ENCODE measurements around the gene TBX15.

The TBX15 gene

DNA sequence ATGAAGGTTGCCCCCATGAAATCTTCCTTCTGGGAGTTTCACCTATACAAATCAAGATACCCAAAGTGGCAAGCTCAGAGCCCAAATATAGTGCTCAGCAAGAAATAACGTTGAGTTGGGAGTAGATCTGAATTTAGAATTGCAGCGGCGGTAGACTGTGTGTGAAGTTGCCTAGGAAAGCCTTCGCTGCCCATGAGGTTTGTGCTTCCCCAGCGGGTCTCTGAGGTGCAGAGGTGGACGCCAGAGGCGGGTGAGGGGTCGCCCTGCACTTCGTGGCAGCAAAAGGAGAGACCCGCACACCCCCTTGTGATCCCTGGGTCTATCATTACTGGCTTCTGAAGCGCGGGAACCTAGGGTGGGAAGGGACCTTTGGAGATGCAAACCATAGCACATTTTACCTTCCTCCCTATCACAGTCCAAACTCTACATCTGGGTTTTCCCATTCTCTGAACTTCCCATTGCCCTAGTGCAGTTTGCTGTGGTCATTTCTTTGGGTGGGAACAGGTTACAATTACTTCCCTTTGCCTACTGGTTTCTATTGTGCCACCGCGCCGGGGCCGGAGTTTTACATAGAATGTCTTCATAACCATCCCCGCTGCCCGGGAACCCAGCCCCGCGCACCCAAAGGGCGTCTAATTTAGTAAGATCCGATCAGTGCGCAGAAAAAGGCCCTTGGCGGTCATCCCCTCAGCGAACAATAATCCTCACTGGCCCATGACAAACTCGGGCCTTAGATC lies 5.2 kb downstream of the TBX15 start:
- H3K36me3 ChIP-seq, result no peaks in the 10 kb centered on the region
- no peak overlapping the region for H3K4me3 ChIP-seq (ENCODE audit: low read depth in 1 of 2, low read length in 1 of 2)
- H3K27ac ChIP-seq, result no peak overlapping the region
- H3K9me3 ChIP-seq, result no peaks in the 10 kb centered on the region
- H3K4me1 ChIP-seq (ENCODE audit: control insufficient read depth in 1 of 2, insufficient read depth in 1 of 2, low read depth in 1 of 2, low read length in 1 of 2), result peaks cover 0 to 15% of the 10 kb centered on the region in 2 experiments
- TF ChIP-seq, protein P1, sequence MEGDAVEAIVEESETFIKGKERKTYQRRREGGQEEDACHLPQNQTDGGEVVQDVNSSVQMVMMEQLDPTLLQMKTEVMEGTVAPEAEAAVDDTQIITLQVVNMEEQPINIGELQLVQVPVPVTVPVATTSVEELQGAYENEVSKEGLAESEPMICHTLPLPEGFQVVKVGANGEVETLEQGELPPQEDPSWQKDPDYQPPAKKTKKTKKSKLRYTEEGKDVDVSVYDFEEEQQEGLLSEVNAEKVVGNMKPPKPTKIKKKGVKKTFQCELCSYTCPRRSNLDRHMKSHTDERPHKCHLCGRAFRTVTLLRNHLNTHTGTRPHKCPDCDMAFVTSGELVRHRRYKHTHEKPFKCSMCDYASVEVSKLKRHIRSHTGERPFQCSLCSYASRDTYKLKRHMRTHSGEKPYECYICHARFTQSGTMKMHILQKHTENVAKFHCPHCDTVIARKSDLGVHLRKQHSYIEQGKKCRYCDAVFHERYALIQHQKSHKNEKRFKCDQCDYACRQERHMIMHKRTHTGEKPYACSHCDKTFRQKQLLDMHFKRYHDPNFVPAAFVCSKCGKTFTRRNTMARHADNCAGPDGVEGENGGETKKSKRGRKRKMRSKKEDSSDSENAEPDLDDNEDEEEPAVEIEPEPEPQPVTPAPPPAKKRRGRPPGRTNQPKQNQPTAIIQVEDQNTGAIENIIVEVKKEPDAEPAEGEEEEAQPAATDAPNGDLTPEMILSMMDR (IDR thresholded peaks at IDR 0.05), result no peak
- peaks cover 100% of the 10 kb centered on the region for H3K27me3 ChIP-seq

DNA sequence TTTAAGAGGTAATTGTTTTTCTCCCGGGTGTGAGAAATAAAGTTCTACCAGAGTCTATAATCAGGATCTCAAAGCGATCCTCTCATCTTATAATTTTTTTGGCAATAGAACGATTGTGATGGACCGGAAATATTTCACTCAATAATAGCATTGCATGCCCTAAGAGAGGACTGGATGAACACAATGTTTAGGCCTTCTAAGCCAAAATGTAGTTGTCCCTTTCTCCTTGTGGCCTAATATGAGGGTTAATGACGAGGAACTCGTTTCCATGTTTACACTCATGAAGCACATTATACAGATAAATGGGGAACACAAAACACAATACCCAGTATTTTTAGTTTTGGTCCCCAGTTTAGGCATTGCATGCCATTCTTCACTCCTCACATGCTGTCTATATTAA lies 5.9 kb downstream of the TBX15 start:
- TF ChIP-seq, protein P1 (IDR thresholded peaks at IDR 0.05), result no peak
- Histone ChIP-seq H3K9me3 (no peaks in the 10 kb centered on the region), H3K4me1 (ENCODE audit: control insufficient read depth in 1 of 2, insufficient read depth in 1 of 2, low read depth in 1 of 2, low read length in 1 of 2) (peaks cover 0 to 12% of the 10 kb centered on the region in 2 experiments), H3K4me3 (ENCODE audit: low read depth in 1 of 2, low read length in 1 of 2) (no peak overlapping the region), H3K36me3 (no peaks in the 10 kb centered on the region), H3K27ac (no peak overlapping the region), H3K27me3 (peaks cover 100% of the 10 kb centered on the region)

DNA sequence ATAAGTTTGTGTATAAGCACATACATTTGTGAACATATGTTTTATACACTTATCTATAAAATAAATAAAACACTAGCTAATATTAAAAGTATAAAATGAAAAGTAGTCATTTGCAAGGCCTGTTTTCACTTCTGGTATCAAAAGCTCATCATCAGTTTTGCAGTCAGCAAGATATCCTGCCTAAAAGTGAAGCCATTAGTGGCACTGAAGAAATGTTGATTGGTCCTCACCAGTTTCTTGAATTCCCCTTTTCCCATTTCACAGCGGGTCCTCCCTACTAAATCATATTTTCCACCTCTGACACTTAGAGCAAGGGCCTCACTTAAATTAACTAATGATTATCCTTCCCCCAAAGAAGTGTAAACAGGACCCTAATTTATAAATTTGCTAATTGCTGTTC lies 6.7 kb downstream of the TBX15 start:
- H3K4me3 ChIP-seq (ENCODE audit: low read depth in 1 of 2, low read length in 1 of 2), result no peak overlapping the region
- H3K27me3 ChIP-seq, result peaks cover 100% of the 10 kb centered on the region
- H3K36me3 ChIP-seq, result no peaks in the 10 kb centered on the region
- peaks cover 0 to 11% of the 10 kb centered on the region in 2 experiments for H3K4me1 ChIP-seq (ENCODE audit: control insufficient read depth in 1 of 2, insufficient read depth in 1 of 2, low read depth in 1 of 2, low read length in 1 of 2)
- TF ChIP-seq, protein P1 (IDR thresholded peaks at IDR 0.05), result no peak
- H3K27ac ChIP-seq, result no peak overlapping the region
- no peaks in the 10 kb centered on the region for H3K9me3 ChIP-seq

DNA sequence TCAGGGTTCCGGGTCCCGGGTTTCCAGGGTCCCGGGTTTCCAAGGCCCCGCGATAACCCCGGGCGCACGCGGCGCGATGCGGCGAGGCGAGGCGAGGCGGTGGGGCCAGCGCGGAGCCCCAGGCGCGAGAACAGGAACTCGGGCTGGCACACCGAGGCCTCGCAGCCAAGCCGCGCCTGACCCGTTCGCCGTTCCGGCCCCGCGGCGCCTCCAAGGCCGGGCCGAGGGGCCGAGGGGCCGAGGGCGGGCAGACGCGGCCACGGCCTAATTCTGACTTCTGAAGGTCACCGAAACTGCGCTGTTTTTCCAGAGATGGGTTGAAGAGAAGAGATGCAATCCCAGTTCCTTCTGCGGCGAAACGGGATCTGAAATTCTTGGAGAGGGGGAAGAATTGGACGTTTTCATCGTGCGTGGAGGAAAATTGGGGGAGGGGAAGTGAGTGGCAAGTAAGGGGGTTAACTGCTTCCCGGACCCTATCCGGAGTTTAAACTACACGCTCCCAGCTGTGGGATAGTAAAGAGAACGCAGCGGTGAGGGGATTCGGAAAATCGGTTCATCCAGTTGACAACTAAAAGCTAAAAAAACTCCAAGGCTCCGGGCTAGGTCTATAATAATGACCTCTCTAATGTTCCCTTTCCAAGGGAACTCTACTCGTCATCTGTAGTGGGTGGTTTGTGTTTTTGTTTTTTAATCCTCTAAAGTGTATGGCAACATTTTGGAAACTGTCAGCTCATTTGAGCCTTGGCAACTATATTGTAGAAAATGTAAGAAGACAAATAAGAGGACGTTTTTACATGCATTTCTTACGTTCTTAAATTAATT lies 8.2 kb downstream of the TBX15 start:
- no peak overlapping the region for H3K4me3 ChIP-seq (ENCODE audit: low read depth in 1 of 2, low read length in 1 of 2)
- no peak overlapping the region for H3K27ac ChIP-seq
- peaks cover 0 to 6% of the 10 kb centered on the region in 2 experiments for H3K4me1 ChIP-seq (ENCODE audit: control insufficient read depth in 1 of 2, insufficient read depth in 1 of 2, low read depth in 1 of 2, low read length in 1 of 2)
- TF ChIP-seq, protein P1 (IDR thresholded peaks at IDR 0.05), result no peak
- no peaks in the 10 kb centered on the region for H3K36me3 ChIP-seq
- H3K27me3 ChIP-seq, result peaks cover 100% of the 10 kb centered on the region
- H3K9me3 ChIP-seq, result no peaks in the 10 kb centered on the region

DNA sequence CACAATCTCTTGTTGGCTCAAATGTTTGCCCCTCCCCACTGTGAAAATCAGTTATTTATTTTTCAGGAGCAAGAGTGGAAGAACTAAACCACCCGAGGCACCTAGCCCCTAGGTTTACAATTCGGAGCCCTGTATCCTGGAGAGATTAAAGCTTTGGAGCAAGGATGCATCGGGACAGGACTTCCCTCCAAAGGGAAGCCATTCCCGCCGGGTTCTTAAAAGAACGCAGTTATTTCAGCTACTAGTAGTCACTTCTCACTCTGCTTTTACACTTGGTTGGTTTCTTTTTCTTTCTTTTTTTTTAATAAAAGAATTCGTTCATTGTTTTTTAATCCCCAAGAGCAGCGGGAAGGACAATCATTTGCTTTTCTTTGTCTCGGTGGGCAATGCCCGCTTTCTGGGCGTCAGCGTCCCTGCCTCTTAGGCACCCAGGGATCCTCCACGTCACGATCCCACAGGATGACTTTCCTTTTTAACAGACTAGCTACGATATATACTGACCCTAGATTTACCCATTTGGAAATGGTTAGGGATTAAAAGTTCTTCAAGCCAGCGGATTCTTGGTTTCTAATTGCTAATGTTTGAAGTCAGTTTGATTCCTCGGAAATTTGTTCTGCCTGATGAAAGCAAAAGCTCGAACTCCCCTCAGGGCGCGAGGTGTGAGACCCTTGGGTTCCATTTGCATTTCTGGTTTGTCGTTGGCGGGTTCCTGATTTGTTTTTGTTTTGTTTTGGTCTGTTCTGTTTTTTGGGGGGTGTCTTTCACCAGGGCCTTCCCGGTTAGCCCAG lies 9.0 kb downstream of the TBX15 start:
- peaks cover 100% of the 10 kb centered on the region for H3K27me3 ChIP-seq
- H3K4me3 ChIP-seq (ENCODE audit: low read depth in 1 of 2, low read length in 1 of 2), result no peak overlapping the region
- H3K27ac ChIP-seq, result no peak overlapping the region
- H3K36me3 ChIP-seq, result no peaks in the 10 kb centered on the region
- peaks cover 0 to 1% of the 10 kb centered on the region in 2 experiments for H3K4me1 ChIP-seq (ENCODE audit: control insufficient read depth in 1 of 2, insufficient read depth in 1 of 2, low read depth in 1 of 2, low read length in 1 of 2)
- H3K9me3 ChIP-seq, result no peaks in the 10 kb centered on the region
- TF ChIP-seq, protein P1 (IDR thresholded peaks at IDR 0.05), result no peak
